Retinal pigment epithelial cell (primary cell): ENCODE data around the gene C10orf120.

Experiments
- DNase-seq: peaks from one replicate; pipeline ENCODE4 v3.0.0-alpha.2; 2010; ENCODE audit warnings: low read depth
- H3K4me3 ChIP-seq: 2 replicates; pipeline ENCODE4 v1.5.1; 2011; ENCODE audit warnings: mild to moderate bottlenecking, low read length, control low read depth, moderate library complexity
- TF ChIP-seq, protein P1 (sequence below): conservative IDR thresholded peaks from 2 replicates; pipeline ENCODE4 v1.5.1; 2011; ENCODE audit warnings: low read depth, low read length, control low read depth, inconsistent platforms

Gene C10orf120

DNA sequence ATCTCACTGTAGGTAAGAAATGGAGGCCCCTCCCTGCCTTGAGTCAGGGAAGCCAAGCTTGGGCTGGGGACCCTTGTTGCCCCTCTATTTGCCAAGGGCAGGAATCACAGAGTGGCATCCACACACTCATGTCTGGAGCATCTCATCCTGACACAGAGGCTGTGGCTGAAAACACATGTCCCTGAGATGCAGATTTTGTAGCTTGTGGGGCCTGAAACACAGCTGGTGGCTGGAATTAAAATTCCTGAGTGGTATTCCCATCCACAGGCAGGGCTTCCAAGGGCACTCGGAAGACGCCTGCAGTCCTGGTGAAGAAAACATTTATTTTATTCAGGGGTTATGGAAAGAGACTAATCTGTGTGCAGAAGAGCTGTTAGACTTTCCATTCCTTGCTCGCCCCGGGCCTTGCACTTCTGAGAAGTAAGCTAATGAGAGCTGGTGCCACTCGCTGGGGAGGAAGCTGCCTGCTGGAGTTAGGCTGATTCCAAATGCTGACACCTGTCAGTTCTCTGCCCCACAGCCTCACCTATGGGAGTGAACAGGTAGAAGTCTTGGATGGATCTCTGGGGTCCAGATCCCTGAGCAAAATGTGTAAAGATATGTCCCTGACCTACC lies 36.0 kb downstream of the C10orf120 start:
- DNase-seq = no peak
- TF ChIP-seq, protein P1, sequence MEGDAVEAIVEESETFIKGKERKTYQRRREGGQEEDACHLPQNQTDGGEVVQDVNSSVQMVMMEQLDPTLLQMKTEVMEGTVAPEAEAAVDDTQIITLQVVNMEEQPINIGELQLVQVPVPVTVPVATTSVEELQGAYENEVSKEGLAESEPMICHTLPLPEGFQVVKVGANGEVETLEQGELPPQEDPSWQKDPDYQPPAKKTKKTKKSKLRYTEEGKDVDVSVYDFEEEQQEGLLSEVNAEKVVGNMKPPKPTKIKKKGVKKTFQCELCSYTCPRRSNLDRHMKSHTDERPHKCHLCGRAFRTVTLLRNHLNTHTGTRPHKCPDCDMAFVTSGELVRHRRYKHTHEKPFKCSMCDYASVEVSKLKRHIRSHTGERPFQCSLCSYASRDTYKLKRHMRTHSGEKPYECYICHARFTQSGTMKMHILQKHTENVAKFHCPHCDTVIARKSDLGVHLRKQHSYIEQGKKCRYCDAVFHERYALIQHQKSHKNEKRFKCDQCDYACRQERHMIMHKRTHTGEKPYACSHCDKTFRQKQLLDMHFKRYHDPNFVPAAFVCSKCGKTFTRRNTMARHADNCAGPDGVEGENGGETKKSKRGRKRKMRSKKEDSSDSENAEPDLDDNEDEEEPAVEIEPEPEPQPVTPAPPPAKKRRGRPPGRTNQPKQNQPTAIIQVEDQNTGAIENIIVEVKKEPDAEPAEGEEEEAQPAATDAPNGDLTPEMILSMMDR = no peak

DNA sequence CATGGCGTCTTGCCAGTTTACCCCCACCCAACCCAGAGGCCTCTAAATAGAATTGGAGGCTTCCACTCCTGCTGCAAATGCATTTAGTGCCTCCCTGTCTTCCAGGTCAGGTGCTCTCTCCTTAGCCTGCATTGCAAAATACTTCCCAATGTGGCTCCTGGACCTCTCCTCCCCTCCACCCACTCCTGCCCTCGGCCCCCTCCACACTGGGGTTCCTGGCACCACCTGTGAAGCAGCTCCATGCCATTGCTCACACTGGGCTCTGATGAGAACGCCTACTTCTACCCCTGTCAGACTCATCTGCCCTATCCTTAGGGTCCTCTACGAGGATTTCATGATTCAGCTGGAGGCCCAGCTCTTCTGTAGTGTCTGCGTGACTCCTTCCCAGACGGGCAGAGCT lies 37.4 kb downstream of the C10orf120 start:
- no peak for DNase-seq
- H3K4me3 ChIP-seq = no peak overlapping the region
- TF ChIP-seq, protein P1 = no peak

More for the DNA sequence above, 36.0 kb downstream of the C10orf120 start:
- H3K4me3 ChIP-seq = no peak overlapping the region

DNA sequence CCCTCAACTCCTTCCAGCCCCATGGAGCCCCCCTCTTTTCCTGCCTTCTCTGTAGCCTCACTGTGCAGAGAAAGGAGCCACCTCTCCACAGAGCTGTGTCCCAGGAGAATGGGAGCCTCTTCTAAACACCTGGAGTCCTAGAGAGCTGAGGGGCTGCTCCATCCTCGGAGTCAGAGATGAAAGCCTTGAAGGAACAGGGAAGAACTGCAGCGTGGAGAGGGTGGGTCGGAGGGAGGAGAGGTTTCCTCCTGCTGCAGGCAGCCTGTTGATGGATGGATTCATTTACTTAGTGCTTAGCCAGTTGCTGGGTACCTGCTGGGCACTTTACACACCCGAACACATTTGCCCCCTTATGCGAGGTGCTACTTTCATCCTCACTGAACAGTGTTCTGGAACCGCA lies 39.0 kb downstream of the C10orf120 start:
- no peak overlapping the region for H3K4me3 ChIP-seq
- TF ChIP-seq, protein P1 = no peak
- no peak for DNase-seq

DNA sequence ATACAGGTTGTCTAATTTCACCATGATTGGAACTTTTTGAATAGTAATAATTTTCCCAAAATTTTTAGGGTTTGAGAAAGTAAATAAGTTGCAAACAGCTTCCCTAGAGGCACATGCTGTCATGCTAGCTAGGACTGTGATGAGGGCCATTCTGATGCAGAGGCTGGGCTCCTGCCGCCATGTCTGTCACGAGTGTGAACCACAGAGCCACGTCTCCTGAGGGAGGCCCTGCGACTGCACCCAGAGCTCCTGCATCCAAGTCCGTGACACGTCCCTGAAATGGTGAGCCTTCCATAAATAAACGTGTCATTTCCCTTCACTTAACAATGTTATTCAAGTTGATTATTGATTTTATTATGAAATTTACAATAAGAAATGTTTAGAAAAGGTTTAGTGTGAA lies 40.0 kb downstream of the C10orf120 start:
- no peak for DNase-seq
- TF ChIP-seq, protein P1 = no peak
- H3K4me3 ChIP-seq = no peak overlapping the region

DNA sequence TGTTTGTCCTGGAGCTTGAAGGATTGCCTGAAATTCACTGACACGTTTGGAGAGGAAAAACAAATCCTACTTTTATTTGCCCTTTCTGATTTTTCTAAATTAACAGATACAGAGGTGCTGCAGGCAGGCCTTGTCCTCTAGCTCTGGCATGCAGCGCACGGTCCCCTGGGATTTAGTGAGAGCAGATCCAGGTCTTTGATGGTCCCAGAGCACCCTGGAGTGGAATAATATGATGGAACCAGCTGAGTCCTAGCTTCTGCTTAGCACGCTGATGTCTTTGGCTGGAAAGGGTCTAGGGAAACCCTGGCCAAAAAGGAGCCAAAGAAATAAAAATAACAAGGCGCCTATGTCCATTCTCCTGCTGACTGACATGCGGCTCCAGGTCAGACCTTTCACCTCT lies 40.5 kb downstream of the C10orf120 start:
- DNase-seq = no peak
- TF ChIP-seq, protein P1 = no peak
- no peak overlapping the region for H3K4me3 ChIP-seq

DNA sequence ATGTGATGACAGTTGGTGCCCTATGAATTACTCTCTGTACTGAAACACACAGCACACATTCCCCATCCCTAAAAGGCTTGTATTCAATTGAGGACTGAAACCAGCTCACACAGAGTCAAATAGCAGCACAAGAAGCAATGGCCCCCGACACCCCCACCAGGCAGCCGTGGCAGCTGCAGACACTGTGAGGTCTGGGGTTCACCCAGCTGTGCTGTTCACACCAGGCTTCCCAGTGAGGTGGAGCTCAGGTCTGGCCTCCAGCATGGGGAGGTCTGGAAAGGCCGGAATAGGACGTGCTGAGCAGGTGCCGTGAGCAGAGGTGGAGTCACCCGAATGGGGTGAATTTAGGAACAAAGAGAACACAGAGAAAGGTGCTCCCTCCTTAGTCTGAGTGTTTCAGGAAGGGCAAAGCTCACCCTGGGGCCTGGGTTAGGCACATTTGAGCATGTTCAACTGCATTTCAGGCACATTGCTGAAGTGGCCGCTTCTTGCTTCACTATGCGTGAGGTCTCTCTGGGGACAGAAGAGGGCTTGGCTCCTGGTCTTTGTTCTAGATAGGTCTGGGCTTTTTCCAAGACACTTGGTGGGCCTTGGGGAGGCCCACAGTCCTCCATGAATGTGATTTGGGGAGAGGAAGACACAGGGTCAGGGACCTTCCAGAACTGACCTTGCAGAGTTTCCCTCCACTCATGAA lies 41.1 kb downstream of the C10orf120 start:
- TF ChIP-seq, protein P1 = no peak
- H3K4me3 ChIP-seq = no peak overlapping the region
- no peak for DNase-seq

DNA sequence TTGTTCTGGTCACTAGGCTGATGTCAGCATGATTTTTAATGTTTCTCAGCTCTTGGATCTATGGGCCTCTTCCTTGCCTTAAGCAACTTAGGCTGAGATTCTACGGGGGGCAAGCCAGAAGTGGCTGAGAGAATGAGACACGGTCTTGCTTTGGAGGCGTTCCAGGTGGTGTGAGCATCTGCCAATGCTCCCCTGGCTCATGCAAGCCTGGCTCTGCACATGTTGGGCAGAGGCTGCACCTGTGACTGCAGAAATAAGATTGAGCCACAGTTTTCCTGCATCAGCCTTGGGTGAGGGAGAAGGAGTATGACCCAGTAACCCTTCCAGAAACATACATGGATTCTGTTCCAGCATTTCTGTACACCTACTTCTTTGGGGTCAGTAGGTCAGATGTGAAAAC lies 41.9 kb downstream of the C10orf120 start:
- no peak overlapping the region for H3K4me3 ChIP-seq
- no peak for DNase-seq
- TF ChIP-seq, protein P1 = no peak
